Thyroid gland (tissue), 4 donors: ENCODE data around the gene SDC3. TPM values are rescaled to one million over a fixed set of nuclear protein-coding genes. Genes with fewer than 3 reads are reported as not detected.

Experiments
- DNase-seq, 2 donors: peaks; one replicate each; pipeline ENCODE4 v3.0.0-alpha.2; 2019
- H3K27ac ChIP-seq, 3 donors: fragments of 200-600 bp; sonication (generic); 1 replicate in 2 of 3; 2 replicates in 1 of 3; pipeline ENCODE4 v1.5.1; 2016 to 2019; ENCODE audit warnings: mild to moderate bottlenecking in 1 of 3, moderate library complexity in 1 of 3
- H3K27me3 ChIP-seq: fragments of 200-600 bp; sonication (generic); one replicate; pipeline ENCODE4 v1.5.1; 2019
- H3K36me3 ChIP-seq, 2 donors: fragments of 200-600 bp; sonication (generic); one replicate each; pipeline ENCODE4 v1.5.1; 2016 to 2019
- H3K4me1 ChIP-seq, 2 donors: fragments of 200-600 bp; sonication (generic); one replicate each; pipeline ENCODE4 v1.5.1; 2017 to 2019
- H3K4me3 ChIP-seq, 3 donors: fragments of 200-600 bp; sonication (generic); replicated peaks in 1 of 3; 1 replicate in 2 of 3; 2 replicates in 1 of 3; pipeline ENCODE4 v1.5.1; 2016; ENCODE audit warnings: mild to moderate bottlenecking in 1 of 3
- H3K9me3 ChIP-seq: fragments of 200-600 bp; sonication (generic); one replicate; pipeline ENCODE4 v1.5.1; 2017
- POLR2A ChIP-seq, 2 donors: fragments of 450-650 bp; IDR thresholded peaks; one replicate each; pipeline ENCODE4 v1.6.1; 2017; ENCODE audit warnings: antibody characterized with exemption in 2 of 2, mild to moderate bottlenecking in 2 of 2, moderate library complexity in 1 of 2
- WGBS, 2 donors: methylation state at CpG; one replicate each; pipeline ENCODE4 v1.1.5; 2017; 5-methylcytosine and 5-hydroxymethylcytosine counted together
- intact Hi-C: fragments of 100-400 bp; cut with DNase I; formaldehyde crosslinking; loops from one replicate; pipeline ENCODE4 v1.15.1; 2023
- total RNA-seq, 4 donors: library from RNA; depleted of rRNA; stranded (reverse); fragments of >200 nt; gene quantifications; one replicate each; pipeline ENCODE4 v1.2.3, GENCODE V29; 2016
- TF ChIP-seq, protein P1 (sequence below), 6 experiments: fragments of 200-600 bp in 3 of 6; fragments of 450-650 bp in 3 of 6; sonication (generic) in 3 of 6; IDR thresholded peaks; one replicate each; pipeline ENCODE4 v1.5.1; 2016 to 2019; ENCODE audit warnings: antibody characterized with exemption in 6 of 6, mild to moderate bottlenecking in 2 of 6, inconsistent platforms in 1 of 6, moderate library complexity in 1 of 6

Gene SDC3
- total RNA-seq, 4 donors from 2014 or later, result 13.2 to 19.5 (median 15.9) TPM

DNA sequence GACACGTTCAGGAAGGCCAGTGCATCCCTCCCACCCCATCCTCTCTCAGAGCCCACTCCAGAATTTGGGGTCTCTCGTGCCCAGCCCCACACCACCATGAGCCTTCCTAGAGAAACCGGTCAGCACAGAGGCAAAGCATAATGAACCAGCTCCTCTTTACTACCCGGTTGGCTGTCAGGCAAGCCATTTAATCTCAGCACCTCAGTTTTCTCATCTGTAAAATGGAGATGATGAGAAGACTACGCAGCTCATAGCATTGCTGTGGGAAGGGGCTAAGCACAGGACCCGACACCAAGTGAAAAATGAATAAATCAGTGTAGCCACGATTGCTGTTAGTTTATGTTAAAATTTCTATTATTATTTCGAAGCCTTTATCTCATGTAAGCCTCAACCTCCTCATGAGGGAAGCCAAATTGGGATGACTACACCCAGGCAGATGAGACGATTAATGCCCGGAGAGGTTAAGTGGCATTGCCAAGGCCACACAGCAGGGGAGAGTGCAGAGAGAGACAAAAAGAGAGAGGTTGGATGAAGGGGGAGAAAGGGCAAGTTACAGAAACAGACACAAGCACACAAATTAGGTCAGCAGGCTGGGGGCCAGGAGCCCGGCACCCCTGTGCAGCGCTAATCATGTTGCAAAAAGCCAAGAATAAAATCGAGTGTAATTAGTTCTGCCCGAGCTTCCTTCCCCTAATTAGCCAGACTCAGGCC, 25.7 kb downstream of the SDC3 start:
- WGBS, 2 donors, result 86 to 87% methylated on average over 14 of the region's 14 CpGs
- no peaks in the 10 kb centered on the region for H3K36me3 ChIP-seq
- H3K27ac ChIP-seq, result no peak overlapping the region
- no peaks in the 10 kb centered on the region for H3K9me3 ChIP-seq
- H3K27me3 ChIP-seq, result no peaks in the 10 kb centered on the region
- TF ChIP-seq POLR2A (IDR thresholded peaks at IDR 0.05), result no peak
- TF ChIP-seq, protein P1, sequence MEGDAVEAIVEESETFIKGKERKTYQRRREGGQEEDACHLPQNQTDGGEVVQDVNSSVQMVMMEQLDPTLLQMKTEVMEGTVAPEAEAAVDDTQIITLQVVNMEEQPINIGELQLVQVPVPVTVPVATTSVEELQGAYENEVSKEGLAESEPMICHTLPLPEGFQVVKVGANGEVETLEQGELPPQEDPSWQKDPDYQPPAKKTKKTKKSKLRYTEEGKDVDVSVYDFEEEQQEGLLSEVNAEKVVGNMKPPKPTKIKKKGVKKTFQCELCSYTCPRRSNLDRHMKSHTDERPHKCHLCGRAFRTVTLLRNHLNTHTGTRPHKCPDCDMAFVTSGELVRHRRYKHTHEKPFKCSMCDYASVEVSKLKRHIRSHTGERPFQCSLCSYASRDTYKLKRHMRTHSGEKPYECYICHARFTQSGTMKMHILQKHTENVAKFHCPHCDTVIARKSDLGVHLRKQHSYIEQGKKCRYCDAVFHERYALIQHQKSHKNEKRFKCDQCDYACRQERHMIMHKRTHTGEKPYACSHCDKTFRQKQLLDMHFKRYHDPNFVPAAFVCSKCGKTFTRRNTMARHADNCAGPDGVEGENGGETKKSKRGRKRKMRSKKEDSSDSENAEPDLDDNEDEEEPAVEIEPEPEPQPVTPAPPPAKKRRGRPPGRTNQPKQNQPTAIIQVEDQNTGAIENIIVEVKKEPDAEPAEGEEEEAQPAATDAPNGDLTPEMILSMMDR (IDR thresholded peaks at IDR 0.05), result no peak
- H3K4me3 ChIP-seq, result no peak overlapping the region
- intact Hi-C loops, result no loop called here
- no peaks in the 10 kb centered on the region for H3K4me1 ChIP-seq
- DNase-seq, result no peak

DNA sequence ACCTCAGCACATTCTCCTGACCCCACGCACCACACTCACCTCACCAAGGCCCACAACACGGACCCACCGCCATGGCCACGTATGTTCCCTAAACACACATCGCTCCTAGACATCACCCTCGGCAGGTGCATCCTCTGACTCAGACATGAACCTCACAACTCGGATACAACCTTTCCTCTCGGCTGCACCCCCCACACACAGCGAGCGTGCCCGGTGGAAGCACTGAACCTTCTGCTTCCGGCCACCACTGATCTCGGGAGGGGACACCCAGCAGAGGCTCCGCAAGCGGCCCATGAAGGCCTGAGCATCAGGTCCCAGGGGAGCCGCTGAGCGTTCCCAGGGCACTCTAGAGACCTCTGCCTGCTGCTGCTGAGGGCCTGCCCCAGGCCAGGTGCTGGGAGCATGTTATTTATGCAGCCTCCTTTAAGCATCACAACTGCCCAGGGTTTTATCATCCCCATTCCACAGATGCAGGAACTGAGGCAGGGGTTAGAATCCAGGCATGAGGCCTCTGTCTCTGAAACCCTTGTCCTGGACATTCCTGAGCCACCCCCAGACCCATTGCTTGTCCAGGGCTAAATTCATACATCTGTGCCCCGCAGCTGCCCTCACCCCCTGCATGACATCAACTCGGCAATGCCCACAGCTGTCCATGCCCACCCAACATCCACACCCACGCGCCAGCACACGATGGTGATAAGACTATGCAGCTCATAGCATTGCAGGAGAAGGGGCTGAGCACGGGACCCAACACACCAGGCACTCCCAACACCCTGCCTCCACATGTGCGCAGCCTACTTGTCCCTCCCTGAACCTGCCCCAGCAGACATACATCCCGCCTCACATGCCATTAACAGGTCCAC, 27.0 kb downstream of the SDC3 start:
- intact Hi-C loops, result no loop called here
- no peaks in the 10 kb centered on the region for H3K27me3 ChIP-seq
- H3K27ac ChIP-seq, result no peak overlapping the region
- no peak overlapping the region for H3K4me3 ChIP-seq
- no peaks in the 10 kb centered on the region for H3K36me3 ChIP-seq
- H3K4me1 ChIP-seq, result no peaks in the 10 kb centered on the region
- no peak for TF ChIP-seq POLR2A (IDR thresholded peaks at IDR 0.05)
- TF ChIP-seq, protein P1 (IDR thresholded peaks at IDR 0.05), result no peak
- DNase-seq, result no peak
- 80 to 89% methylated on average over 23 to 25 of the region's 25 CpGs for WGBS, 2 donors
- no peaks in the 10 kb centered on the region for H3K9me3 ChIP-seq

DNA sequence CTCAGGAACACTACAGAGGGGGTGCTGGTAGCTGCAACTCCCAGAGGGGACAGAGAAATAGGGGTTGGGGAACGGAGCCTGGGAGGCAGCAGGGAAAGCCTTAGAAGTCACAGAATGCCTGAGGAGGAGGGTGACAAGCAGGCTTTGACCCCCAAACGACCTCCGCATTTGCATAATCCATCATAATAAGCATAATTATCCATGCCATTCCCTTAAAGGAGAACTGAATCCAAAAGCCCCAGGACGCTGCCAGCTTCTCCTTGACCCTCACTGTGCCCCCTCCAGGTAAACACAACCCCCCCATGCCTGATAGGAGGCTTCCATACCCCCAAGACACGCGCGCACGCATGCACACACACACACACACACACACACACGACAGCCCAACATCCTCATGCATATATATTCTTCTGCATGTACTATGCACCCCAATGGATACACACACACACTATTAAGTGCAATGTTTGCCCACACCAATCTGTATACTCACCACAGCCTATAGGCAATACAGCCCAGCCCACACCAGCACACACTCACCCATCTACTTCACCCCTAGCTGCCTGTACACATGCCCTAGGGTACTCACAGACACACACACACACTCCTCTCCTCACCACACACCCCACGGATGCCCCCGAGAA, 27.8 kb downstream of the SDC3 start:
- Histone ChIP-seq H3K4me3 (no peak overlapping the region), H3K27me3 (no peaks in the 10 kb centered on the region), H3K9me3 (no peaks in the 10 kb centered on the region), H3K27ac (no peak overlapping the region), H3K36me3 (no peaks in the 10 kb centered on the region), H3K4me1 (no peaks in the 10 kb centered on the region)
- TF ChIP-seq, protein P1 (IDR thresholded peaks at IDR 0.05), result no peak
- no peak for TF ChIP-seq POLR2A (IDR thresholded peaks at IDR 0.05)
- no peak for DNase-seq
- 83 to 85% methylated on average over 11 of the region's 11 CpGs for WGBS, 2 donors
- intact Hi-C loops, result no loop called here

DNA sequence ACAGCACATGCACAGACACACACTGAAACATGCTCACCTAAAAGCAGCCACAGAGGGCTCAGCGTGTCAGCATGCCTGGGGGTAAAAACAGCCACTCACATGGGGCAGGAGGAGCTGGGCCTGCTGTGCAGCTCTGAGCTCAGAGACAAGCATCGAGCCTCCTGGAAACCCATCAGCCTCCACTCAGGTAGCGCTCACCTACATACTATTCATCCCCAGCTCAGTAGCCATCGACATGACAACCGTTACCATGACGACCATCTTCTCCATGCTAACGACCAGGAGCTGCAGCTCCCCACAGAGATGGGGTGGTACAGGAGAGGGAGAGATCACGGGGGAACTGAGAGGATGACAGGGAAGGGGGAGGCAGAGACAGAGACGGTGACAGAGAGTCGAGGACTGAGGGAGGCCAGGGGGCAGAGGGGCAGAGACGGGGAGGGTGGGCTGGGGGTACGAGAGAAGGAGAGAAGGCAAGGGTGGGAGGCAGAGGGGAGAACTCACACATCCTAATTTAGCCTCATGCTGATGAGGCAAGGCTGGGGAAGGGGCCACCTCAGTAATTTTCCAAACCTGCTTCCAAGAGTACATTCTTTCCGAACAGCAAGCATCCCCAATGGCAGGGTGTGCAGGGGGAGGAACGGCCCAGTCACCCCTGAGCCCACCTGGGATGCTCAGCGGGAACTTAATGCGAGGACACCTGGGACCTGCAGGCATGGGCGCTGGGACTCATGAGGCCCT, 28.4 kb downstream of the SDC3 start:
- Histone ChIP-seq H3K27me3 (no peaks in the 10 kb centered on the region), H3K9me3 (no peaks in the 10 kb centered on the region), H3K4me1 (no peaks in the 10 kb centered on the region), H3K4me3 (no peak overlapping the region), H3K36me3 (no peaks in the 10 kb centered on the region), H3K27ac (no peak overlapping the region)
- WGBS, 2 donors, result 68 to 76% methylated on average over 17 of the region's 17 CpGs
- TF ChIP-seq, protein P1 (IDR thresholded peaks at IDR 0.05), result no peak
- TF ChIP-seq POLR2A (IDR thresholded peaks at IDR 0.05), result no peak
- intact Hi-C loops, result no loop called here
- DNase-seq, result peak in 1 of 2 donors; percentile 14
